ENCODE measurements around the gene NLRC3.

DNA sequence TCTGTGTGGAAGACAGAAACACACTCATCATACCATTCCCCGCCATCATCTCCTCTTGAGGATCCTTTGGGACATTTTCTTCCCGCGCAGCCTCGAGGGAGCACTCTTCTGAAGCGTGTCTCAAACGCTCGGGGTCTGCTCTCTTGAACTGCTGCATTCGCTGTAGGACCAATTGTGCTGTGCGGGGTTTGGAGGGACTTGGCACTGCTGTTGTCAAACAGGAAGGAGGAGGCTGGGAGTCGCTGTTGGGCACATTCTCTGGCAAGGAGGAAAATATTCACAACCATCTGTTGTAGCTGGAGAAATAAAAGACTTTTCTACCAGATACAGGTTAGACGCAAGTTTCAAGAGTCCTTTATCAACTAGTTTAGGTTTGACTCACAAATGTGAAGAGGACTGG is 29.2 kb upstream of the NLRC3 start:
- TF ChIP-seq, protein P1, sequence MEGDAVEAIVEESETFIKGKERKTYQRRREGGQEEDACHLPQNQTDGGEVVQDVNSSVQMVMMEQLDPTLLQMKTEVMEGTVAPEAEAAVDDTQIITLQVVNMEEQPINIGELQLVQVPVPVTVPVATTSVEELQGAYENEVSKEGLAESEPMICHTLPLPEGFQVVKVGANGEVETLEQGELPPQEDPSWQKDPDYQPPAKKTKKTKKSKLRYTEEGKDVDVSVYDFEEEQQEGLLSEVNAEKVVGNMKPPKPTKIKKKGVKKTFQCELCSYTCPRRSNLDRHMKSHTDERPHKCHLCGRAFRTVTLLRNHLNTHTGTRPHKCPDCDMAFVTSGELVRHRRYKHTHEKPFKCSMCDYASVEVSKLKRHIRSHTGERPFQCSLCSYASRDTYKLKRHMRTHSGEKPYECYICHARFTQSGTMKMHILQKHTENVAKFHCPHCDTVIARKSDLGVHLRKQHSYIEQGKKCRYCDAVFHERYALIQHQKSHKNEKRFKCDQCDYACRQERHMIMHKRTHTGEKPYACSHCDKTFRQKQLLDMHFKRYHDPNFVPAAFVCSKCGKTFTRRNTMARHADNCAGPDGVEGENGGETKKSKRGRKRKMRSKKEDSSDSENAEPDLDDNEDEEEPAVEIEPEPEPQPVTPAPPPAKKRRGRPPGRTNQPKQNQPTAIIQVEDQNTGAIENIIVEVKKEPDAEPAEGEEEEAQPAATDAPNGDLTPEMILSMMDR (IDR thresholded peaks at IDR 0.05; ENCODE audit: insufficient read depth, low read depth, low read length): no peak
- no peak for TF ChIP-seq EZH2 (IDR thresholded peaks at IDR 0.05; ENCODE audit: insufficient read depth, low read length)
